HG03139 (cell line): ENCODE measurements around the gene CABP7.

Source experiments
- ATAC-seq: cut with Tn5 transposase; IDR thresholded peaks from one replicate; pipeline ENCODE4 v1.9.1; 2021; ENCODE audit not compliant: unreplicated experiment

The CABP7 gene

DNA sequence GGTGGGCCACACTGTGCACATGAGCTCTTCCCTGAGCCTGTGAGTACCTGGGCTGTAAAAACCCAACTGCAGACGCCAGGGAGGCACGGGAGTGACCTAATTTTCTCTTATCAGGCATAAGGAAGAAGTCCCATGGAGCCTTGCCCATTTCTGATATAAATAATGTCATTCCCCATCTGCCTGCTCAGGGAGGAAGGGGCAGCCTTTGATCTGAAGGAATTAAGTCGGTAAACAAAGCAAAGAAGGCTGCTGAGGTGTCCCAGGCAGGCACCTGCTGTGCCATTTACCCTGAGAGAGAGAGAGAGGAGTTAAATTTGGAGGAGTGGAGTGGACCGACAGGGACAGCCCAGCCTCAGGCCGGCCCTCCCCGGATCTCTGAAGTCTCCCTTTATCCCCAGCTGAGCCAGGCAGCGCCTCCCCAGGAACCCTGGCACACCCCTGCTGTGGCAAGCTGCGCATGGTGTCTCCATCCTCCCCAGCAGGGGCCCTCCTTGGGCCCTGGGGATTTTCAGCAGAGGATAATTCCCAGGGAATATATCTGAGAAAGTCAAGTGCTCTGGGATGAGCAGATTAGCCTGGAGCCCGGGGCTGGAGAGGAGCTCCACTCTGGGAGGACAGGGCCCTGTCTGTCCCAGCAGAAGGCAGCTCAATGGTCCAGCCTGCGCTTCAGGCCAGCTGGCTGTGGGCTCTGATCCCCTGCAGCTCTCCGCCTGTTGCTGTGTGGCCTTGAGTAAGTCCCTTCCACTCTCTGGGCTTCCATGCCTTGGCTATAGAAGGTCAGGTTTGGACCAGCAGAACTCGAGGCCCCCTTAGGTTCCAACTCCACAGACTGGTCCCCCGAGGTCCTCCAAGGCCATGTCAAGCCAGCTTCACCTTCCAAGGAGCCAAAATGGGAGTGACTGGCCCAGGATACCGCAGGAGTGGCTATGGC lies 17.5 kb upstream of the CABP7 start:
- no peak for ATAC-seq

DNA sequence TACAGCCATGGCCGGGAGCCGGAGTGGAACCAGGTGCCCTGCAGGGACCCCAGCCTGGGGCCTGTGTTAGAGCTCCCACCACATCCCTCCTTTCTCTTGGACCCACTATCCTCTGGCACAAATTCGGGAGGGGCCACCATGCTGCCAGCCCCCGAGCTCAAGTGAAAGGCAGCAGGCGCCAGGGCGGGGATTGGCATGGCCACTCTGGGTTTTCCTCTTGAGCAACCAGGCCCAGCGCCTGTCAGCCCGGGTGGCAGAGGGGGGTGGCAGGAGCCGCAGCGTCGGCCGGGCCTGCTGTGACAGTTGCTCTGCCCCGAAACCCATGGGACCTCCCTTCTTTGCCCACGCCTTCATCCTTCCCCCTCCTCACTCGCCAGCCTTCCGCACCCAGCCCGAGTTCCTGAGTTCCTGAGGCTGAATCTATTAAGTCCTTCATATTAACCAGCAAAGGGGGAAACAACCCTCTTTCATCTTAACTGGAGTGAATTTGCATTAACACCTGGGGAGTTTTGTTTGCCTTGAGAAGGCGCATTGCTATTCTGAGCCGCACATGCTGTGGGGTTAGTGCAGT lies 16.8 kb upstream of the CABP7 start:
- ATAC-seq, result no peak

DNA sequence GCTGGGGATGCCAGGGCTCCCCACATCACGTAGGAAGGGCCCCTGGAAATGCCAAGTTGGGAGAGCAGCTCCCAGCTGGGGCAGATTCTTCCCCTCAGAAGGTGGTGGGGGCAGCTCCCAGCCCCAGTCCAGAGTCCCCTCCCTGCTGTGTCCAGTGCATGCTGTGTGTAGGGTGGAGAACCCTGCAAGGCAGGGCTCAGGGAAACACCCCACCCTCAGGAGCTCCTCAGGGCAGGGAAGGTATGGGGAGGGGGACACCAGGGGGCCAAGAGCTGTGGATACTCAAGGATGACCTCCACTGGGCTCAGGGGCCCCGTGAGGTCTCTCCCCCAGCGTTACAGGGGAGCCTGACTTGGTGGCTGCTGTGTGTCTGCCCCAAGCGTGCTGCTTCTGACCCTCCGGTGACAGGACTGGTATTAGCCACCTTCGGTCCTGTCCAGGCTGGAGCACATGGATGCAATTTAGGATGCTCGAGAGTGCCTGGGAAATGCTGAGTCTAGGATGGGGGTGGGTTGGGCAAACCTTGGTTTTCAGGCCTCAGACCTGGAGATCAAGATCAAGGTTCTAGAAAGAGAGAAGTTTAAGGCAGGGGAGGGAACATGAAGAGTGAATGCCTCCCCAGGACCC lies 16.1 kb upstream of the CABP7 start:
- ATAC-seq, result no peak

DNA sequence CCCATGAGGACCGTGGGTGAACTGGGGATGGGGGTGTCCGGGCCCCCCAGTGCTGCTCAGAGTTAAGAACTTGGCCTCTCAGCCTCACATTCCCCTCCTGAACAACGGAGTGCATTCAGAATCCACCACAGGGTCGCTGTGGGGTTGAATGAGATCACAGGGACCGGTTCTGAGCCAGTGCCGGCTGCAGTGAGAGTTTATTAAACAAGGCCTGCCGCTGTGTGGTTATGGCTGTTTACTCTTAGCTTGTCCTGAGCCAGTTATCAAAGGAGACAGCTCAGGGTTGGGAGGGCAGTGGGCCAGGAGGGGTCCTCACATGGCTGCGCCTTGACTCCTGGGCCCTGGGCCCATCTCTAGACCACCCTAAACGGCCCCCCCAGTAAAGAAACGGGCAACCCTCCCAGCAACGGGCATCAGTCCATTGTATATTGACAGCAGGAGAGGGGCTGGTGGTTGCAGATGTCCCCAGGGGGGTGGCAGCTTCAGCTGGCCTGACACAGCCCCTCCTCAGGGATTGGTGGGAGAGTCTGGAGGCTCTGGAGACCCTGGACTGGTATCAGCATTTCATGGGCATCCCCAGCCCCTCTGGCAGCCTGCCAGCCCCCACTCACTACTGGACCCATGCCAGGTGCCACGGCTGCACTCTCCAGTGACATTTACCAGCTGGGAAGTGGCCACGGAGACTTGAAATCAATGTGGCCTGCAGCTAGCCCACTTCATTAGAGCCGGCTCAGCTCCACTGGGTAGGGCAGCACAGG lies 15.1 kb upstream of the CABP7 start:
- ATAC-seq, result no peak

DNA sequence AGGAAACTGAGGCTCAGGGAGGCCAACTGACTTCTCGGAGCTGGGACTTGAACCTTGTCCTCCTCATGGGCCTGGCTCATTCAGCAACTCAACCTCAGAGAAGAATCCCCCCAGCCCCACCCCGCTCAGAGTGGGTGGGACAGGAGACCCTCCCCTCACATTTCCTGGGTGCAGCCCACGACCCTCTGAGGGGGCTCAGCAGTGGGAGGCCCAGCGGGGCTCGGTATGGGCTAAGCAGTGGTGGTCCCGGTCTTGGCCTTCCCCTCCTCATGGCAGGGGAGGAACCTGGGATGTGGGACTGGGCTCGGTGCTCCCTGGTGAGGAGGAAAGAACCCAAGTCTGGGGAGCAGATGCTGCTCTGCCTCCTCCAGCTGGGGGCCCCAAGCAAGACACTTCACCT lies 14.2 kb upstream of the CABP7 start:
- ATAC-seq, result no peak

DNA sequence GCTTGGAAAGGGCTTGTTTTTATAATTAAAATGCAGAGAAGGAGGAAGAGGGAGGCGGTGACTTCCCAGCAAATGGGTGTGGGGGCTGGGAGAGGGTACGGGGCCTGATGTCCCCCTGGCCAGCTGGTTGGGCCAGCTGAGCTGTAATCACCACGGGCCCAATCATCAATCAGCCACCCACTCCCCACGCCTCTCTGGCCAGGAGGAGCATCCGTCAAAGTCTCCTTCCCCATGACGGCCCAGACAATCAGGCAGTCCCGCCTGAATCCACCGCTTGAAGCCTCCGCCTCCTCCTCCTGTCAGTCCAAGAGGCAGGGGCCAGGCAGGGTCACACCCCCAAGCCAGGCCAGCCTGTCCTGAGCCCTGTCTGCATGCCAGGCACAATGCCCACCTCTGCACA lies 13.3 kb upstream of the CABP7 start:
- no peak for ATAC-seq

DNA sequence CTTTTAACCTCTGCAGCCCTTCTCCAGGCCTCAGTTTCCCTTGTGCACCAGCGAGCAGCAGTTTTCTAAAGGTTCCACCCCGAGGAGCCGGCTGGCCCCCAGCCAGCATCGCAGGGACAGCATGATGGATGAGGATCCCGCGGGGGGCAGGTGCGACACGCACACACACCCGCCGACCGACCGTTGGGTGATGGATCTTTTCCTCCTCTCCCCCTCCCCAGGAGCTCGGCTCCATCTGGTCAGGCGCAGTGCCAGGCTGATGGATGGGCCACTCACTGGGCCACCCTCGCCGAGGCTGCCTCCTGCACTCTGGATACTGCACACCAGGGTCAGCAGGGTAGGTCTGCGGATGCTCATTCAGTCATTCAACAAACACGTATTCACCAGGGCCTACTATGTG lies 12.8 kb upstream of the CABP7 start:
- ATAC-seq, result no peak

DNA sequence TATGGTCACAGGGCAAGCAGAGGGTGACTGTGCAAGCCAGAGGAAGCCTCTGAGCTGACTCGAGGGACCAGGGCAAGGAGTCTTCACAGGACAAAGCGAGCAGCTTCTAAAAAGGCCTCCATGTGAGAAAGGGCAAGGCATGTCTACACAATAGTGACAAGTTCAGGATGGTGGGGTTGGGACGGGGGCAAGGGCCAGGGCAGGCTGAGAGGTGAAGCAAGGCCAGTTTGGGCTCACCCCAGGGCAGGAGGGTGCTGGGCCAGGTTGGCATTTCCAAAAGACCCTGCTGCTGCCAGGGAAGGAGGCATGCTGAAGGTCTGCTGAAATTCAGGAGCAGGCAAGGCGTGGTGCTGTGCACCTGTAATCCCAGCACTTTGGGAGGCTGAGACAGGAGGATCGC lies 12.3 kb upstream of the CABP7 start:
- ATAC-seq, result no peak

DNA sequence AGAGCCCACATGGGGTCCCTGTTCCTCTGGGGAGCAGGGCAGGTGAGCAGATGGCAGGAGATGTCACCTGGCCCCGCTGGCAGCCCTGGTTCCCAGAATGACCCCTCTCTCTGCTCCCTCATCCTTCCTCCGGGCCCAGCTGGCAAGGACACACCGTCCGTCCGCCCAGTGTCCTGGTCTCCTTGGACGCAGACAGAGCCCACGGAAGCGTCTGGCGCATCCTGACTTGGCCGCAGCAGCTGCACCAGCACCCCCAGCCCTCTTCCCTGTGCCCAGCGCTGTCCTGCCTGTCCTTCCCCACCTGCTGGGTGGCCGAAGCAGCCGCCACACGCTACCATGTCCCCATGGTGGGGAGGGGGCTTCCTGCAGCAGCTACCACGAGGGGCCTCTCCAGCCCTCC lies 9.6 kb upstream of the CABP7 start:
- no peak for ATAC-seq

DNA sequence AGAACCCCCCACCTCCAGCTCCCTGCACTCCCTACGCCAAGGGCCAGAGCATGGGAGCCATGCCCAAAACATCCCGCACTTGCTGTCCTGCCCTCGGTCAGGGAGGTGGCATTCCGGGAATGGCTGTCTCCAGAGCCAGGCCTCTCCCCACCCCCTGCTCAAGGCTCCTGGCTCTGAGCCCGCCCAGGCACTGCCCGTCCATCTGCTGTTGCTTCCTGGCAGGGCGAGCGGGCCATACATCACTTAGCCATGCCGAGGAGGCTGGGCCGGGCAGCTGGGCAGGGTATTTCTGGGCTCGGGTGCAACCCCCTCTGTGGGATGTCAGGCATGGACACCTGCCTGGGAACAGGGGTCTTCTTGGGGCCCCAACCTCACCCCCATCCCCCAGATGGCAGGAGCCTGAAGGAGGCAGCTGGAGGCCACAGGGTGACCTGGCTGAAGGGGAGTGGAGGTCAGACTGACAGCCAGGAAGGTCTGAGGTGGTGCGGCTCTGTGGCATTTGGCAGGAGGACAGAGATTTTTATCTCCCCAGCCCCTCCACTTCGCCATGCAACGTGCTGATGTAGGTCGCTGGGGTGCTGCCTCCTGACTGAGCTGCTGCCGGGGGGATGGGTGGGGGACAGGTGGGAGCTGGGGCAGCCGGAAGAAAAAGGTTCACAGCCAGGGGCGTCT lies 8.7 kb upstream of the CABP7 start:
- ATAC-seq, result no peak

DNA sequence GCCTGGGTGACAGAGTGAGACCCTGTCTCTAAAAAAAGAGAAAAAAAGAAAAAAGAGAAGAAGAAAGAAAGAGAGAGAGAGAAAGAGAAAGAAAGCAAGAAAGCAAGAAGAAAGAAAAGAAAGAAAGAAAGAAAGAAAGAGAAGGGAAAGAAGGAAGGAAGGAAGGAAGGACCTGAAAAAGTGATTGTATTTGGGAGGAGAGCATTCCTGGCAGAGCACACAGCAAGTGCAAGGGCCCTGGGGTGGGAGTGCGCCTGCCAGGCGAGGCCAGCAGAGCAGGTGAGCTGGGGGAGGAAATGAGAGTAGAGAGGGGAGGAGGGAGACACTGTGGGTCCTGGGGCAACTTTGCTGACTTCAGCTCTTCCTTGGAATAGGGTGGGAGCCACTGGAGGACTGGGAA lies 7.7 kb upstream of the CABP7 start:
- no peak for ATAC-seq

DNA sequence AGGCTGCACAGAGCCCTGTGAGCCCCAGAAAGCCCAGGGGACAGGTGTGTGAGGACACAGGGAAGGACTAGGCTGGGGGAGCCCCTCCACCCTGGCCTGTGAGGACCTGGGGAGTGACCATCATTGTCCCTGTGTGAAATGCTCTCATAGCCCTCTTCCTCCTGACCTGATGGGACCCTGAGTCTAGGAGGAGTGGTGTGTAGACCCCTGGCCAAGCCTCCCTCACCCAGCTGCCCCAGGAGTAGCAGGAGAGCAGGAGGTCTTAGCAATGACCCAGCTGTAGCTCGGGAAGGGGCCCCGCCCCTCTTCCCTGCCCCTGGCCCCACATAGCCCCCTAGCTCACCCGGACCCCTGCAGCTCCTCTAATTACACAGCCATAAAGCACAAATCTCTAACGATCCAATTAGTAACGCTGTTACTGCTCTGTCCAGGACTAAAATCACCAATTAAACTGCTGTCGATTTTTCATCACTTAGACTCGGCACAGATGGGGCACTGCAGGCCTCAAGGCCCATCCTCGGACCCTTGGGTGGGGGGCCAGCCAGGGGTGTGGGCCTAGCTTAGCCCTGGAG lies 6.6 kb upstream of the CABP7 start:
- ATAC-seq, result no peak

DNA sequence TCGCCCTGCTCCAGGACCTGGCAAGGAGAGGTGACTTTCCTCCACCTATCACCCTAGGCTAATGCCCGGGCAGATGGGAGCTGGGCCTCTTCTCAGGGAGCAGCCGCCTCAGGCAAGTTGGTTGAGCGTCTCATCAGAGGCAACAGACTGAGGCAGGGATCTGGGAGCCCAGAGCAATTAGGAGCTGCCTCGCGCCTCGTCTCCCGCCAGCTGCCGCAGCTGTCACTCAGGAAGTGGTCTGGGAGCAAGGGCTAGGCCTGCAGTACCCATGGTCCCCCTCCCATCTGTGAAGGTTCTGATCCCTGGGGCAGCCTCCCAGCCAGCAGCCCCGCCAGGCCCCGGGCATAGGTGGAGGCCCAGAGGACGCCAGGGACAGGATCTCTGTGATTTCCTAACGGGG lies 4.6 kb upstream of the CABP7 start:
- no peak for ATAC-seq

DNA sequence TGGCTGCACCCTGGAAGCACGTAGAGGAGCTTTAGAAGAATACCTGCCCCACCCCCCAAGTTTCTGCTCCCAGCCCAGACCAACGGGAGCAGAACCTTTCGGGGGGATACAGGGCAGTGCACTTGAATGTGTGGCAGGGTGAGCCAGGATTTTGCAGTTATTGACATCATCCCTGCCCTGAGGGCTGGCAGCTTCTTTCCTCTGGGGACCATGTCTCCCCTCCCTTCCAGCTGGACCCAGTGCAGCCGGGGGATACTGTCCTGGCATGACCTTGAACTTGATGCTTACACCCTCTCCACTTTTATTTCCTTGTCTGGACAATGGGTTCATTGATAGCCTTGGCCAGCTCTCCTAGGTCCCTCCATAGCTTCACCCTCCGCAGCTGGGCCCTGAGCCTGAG lies 4.1 kb upstream of the CABP7 start:
- ATAC-seq, result no peak

DNA sequence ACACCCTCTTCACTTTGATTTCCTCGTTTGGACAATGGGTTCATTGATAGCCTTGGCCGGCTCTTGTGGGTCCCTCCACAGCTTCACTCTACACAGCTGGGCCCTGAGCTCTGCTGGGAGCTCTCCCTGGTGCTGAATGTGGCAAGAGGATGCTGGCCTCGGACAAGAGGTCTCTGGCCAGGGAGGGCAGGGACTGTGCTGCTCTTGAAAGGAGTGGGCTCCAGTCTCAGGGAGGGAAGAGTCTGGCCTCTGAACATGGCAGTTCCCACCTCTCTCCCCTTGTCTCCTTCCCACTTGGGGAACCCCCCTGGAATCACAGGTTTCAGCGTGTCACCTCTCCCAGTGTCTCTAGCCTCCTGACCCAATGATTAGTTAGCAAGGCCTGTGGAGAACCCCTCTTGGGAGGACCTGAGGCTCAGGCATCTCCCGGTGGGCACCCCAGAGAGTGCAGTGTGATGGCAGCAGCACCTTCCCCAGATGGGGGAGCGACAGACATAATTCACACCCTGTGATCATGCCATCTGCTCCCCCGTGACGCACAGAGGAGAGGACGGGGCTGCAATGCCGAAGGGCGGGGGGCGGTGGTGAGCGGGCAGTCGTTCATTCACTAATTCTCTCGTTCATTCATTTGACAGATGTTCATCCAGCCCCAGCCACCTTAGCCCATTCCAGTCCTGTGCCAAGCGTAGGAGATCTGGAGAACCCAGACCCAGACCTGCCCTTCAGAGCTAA lies 2.8 kb upstream of the CABP7 start:
- no peak for ATAC-seq

DNA sequence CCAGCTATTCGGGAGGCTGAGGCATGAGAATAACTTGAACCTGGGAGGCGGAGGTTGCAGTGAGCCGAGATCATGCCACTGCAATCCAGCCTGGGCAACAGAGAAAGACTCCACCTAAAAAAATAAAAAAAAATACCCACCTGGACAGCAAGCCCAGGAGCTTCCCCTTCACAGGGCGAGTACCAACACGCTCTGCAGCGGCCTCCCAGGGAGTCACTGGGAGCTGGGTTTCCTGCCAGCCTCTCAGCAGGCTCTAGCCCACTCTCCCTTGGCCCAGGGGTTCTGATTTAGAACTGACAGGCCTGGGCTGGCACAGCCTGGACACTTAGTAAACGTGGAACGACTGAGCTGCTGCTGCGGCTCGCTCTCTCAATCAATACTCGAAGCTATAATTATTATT lies 2.0 kb upstream of the CABP7 start:
- ATAC-seq, result no peak

DNA sequence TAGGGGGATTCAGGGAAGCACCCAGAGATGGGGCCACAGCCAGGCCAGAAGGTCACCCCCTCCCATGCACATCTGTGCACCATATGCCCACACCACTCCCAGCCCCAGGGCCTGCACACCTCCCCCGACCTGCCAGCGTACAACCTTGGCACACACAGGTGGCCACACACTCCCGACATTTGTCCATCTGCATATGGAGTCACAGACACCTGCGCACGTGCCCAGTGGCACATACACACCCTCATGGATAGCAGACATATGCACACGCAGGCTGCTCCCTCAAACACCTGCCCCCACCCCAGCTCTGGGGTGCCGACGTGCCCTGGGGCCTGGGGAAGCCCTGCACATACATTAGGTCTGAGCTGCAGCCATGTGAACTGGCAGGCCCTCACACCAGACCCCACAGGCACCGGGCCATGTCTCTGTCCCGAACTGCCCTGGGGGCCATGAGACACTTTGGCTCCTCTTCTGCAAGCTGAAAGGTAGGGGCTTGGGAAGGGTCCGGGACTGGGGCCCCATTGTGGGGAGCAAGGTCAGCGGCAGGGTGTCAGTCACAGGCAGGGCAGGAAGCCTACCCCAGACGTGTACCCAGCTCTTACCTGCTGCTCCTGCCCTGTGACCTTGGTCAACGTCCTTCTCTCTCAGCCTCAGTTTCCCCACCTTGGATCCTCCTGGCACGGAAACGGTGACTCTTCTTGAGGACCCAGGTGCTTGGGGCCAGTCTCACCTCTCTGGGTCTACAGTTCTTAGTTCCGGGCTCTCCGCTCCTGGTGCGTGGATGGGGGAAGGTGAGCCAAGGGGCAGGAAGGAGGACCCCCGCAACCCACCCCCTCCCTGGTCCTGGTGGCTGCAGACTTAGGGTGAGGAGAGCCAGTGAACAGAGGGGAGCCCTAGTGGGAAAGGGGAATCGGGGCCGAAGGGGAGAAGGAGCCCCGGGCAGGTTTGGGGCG lies 579 bp upstream of the CABP7 start:
- no peak for ATAC-seq

DNA sequence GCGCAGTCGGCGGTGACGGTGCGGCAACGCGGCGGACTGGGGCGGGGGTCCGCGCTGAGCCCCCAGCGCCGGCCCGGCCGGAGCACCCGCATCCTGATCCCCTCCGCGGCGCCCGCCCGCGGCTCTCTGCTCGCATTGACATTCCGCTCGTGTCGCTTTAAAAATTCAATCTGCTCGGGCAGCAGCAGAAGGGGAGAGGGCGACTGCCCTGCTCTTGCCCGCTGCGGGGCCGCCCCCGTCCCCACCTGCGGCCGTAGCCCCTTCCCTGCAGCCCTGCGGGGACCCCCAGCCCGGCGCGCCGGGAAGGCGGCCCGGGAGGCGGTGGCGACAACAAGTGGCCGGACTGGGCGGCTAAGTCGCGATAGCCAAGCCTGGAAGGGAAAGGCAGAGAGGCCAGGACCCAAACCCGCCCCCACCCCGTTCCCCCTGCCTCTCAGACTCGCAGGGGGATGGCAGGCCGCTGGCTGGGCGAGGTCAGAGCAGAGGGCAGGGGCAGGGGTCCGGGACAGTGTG lies 1.1 kb downstream of the CABP7 start:
- ATAC-seq, result no peak

DNA sequence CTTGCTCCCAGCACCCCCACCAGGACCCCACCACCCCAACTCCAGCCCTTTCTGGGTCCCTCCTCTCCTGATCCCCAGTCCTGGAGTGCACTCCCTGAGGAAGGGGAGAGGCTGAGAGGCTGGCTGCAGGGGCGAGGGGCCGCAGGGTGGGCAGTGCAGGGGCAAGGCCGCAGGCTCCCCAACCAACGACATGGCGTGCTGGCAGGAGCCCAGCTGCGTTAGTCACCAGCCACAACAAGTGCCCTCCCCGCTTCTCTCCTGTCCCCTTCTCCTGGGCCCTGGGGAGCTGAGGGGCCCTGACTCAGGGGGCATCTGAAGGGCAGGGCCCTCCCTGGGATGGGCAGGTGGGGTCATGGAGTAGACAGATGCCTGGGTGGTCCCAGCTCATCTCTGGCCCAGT lies 2.3 kb downstream of the CABP7 start:
- ATAC-seq, result no peak
